ENCODE data around the gene MEIG1.

DNA sequence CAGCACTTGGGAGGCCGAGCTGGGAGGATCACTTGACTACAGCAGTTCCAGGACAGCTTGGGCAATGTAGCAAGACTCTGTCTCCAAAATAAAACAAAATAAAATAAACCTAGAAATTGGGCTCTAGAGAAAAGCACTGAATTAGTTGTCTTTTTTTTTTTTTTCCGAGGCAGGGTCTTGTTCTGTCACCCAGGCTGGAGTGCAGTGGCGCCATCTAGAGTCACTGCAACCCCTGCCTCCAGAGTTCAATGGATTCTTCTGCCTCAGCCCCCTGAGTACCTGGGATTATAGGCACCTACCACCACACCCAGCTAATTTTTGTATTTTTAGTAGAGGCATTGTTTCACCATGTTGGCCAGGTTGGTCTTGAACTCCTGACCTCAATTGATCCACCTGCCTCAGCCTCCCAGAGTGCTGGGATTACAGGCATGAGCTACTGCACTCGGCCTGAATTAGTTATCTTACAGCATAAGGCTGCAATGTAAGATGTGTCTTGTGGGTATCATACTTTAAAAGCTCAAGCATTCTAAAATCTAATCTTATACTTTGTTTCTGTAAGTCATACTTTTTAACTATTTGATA, 12.8 kb downstream of the MEIG1 start:
- peak; percentile 88 for TF ChIP-seq CTCF (IDR thresholded peaks at IDR 0.05)
- no peak for TF ChIP-seq ZFX (IDR thresholded peaks at IDR 0.05; ENCODE audit: borderline replicate concordance)

All from 22Rv1 (cell line).